ENCODE measurements around the gene TRMT112. TPM values are rescaled to one million over a fixed set of nuclear protein-coding genes. Genes with fewer than 3 reads are reported as not detected.
A peak's percentile ranks its signal among the peaks of the same experiment; 100 is the strongest.

The TRMT112 gene
- total RNA-seq, 1 experiment from 2014 or later, result 341 TPM

DNA sequence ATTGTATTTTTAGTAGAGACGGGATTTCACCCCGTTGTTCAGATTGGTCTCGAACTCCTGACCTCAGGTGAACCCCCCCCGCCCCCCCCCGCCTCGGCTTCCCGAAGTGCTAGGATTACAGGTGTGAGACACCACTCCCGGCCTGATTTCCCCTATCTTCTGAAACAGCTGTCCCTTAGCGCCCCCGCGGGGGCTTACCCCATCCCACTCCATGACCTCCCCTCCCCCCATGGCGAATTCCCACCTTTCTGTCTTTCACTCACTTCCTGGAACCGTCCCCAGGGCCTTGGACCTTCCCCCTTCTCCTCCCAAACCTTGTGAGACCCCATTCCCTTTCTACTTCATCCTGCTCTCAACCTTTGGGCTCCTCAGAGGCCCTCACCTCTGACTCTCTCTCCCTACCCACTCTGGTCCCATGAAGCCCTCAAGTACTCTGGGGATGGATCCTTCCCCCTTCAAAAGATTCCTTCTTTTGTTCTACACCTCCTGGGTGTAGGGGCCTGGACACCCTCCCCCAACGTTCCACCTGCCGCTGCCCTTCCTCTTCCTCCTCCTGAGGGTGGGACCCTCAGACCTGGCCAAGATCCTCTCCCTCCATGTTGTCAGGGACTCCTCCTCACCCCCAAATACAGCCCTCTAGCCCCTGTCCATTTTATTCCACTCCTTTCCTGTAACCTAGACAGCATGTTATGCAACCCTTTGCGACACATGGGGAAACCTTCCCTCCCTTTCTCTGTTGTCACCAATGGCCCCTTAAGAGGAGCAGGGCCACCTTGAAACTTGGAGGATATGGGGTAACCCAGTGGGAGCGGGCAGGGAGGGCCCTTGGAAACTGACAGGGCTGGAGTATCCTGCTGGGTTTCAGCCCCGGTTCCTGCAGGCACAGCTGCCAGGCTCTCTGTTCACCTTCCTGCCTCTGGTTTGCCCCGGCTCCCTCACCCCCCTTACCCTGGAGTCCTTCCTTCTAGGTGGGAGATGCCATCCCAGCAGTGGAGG is 1.7 kb upstream of the TRMT112 start:
- Histone ChIP-seq H3K27ac (ENCODE audit: low read length) (peak overlapping the region; percentile 100), H3K36me3 (ENCODE audit: control insufficient read depth, insufficient read depth, low read length) (peaks cover 2% of the 10 kb centered on the region; the same call in 1 of the 2 replicates), H3K4me1 (ENCODE audit: control insufficient read depth, insufficient read depth, low read length) (peaks cover 48% of the 10 kb centered on the region), H3K9me3 (ENCODE audit: control insufficient read depth, insufficient read depth, low read depth, low read length) (no peaks in the 10 kb centered on the region), H3K4me3 (ENCODE audit: low read depth in 2 of 2, low read length in 2 of 2) (peak overlapping the region; percentile 74 to 77), H3K27me3 (ENCODE audit: control insufficient read depth, insufficient read depth, low read length) (no peaks in the 10 kb centered on the region)
- POLR2A ChIA-PET, result interaction anchor here (0.6 to 2.0 kb wide), 4 partner anchors 13 to 85 kb away, joined by 3 to 12 read pairs (median 6); no protein-coding TSS in a partner anchor
- intact Hi-C loops (cut with micrococcal nuclease; ENCODE audit: unreplicated experiment) (loop anchor here (1.0 kb wide), 1 partner anchor 36 kb away; no protein-coding TSS in a partner anchor), in situ Hi-C loops (cut with HindIII; ENCODE audit: low pct_unique_long_range_greater_than_20kb, low sequenced_read_pairs) (no loop called here)
- CTCF ChIA-PET, result interaction anchor here (0.6 to 1.6 kb wide), 2 partner anchors 38 to 225 kb away, joined by 6 to 14 read pairs; no protein-coding TSS in a partner anchor
- TF ChIP-seq, protein P1, sequence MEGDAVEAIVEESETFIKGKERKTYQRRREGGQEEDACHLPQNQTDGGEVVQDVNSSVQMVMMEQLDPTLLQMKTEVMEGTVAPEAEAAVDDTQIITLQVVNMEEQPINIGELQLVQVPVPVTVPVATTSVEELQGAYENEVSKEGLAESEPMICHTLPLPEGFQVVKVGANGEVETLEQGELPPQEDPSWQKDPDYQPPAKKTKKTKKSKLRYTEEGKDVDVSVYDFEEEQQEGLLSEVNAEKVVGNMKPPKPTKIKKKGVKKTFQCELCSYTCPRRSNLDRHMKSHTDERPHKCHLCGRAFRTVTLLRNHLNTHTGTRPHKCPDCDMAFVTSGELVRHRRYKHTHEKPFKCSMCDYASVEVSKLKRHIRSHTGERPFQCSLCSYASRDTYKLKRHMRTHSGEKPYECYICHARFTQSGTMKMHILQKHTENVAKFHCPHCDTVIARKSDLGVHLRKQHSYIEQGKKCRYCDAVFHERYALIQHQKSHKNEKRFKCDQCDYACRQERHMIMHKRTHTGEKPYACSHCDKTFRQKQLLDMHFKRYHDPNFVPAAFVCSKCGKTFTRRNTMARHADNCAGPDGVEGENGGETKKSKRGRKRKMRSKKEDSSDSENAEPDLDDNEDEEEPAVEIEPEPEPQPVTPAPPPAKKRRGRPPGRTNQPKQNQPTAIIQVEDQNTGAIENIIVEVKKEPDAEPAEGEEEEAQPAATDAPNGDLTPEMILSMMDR (IDR thresholded peaks at IDR 0.05), result no peak
- TF ChIP-seq POLR2AphosphoS5 (IDR thresholded peaks at IDR 0.05; ENCODE audit: low read depth, low read length), result no peak
- TF ChIP-seq, protein P2, sequence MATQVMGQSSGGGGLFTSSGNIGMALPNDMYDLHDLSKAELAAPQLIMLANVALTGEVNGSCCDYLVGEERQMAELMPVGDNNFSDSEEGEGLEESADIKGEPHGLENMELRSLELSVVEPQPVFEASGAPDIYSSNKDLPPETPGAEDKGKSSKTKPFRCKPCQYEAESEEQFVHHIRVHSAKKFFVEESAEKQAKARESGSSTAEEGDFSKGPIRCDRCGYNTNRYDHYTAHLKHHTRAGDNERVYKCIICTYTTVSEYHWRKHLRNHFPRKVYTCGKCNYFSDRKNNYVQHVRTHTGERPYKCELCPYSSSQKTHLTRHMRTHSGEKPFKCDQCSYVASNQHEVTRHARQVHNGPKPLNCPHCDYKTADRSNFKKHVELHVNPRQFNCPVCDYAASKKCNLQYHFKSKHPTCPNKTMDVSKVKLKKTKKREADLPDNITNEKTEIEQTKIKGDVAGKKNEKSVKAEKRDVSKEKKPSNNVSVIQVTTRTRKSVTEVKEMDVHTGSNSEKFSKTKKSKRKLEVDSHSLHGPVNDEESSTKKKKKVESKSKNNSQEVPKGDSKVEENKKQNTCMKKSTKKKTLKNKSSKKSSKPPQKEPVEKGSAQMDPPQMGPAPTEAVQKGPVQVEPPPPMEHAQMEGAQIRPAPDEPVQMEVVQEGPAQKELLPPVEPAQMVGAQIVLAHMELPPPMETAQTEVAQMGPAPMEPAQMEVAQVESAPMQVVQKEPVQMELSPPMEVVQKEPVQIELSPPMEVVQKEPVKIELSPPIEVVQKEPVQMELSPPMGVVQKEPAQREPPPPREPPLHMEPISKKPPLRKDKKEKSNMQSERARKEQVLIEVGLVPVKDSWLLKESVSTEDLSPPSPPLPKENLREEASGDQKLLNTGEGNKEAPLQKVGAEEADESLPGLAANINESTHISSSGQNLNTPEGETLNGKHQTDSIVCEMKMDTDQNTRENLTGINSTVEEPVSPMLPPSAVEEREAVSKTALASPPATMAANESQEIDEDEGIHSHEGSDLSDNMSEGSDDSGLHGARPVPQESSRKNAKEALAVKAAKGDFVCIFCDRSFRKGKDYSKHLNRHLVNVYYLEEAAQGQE (IDR thresholded peaks at IDR 0.05; ENCODE audit: insufficient read depth in 1 of 2, low read depth in 2 of 2, low read length in 1 of 2), result no peak
- DNase-seq (ENCODE audit: low read depth, low spot score) (no peak), ATAC-seq (no peak)
- BruUV-seq (replicated peaks), result TSS peak; percentile 68

DNA sequence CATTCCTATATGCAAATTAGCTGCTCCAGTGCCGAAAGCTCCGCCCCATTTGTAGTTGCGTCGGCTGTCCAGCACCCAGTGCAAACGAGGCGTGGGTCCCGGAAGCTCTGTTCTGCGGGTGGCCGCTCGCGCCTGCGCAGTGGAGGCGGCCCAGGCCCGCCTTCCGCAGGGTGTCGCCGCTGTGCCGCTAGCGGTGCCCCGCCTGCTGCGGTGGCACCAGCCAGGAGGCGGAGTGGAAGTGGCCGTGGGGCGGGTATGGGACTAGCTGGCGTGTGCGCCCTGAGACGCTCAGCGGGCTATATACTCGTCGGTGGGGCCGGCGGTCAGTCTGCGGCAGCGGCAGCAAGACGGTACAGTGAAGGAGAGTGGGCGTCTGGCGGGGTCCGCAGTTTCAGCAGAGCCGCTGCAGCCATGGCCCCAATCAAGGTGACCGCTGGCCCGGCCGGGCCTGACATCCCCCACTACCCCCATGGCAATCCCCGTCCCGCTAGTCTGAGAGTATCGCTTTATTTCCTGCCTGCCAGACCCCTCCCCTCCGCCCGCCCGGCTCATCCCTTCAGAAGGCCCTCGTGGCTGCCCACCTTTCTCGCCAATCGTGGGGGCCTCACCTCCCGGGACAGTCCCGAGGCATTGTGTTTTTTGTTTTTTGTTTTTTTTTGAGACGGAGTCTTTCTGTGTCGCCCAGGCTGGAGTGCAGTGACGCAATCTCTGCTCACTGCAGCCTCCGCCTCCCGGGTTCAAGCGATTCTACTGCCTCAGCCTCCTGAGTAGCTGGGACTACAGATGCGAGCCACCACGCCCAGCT is 804 bp upstream of the TRMT112 start, which contains the start of gene PRDX5:
TSS of gene PRDX5 (plus strand) at position 161 of the 805 bp plus-strand sequence. CDS start at position 256, 95 bp downstream.
- TF ChIP-seq, protein P1 (IDR thresholded peaks at IDR 0.05), result no peak; the same call in 1 of the 2 replicates
- peak; percentile 72; the same call in 1 of the 2 replicates for TF ChIP-seq POLR2AphosphoS5 (IDR thresholded peaks at IDR 0.05; ENCODE audit: low read depth, low read length)
- peak; percentile 80; the same call in 1 of the 2 replicates for TF ChIP-seq SIN3A (IDR thresholded peaks at IDR 0.05; ENCODE audit: borderline replicate concordance, insufficient read depth, low read depth, low read length)
- TF ChIP-seq TCF7L2 (IDR thresholded peaks at IDR 0.05; ENCODE audit: low read depth, low read length), result no peak
- TF ChIP-seq, protein P2 (IDR thresholded peaks at IDR 0.05; ENCODE audit: insufficient read depth in 1 of 2, low read depth in 2 of 2, low read length in 1 of 2), result peak in 1 of 2 experiments; percentile 75; a peak in 2 of 4 replicates
- in situ Hi-C loops (cut with HindIII; ENCODE audit: low pct_unique_long_range_greater_than_20kb, low sequenced_read_pairs) (no loop called here), intact Hi-C loops (cut with micrococcal nuclease; ENCODE audit: unreplicated experiment) (loop anchor here (1.0 kb wide), 1 partner anchor 37 kb away; no protein-coding TSS in a partner anchor)
- DNase-seq (ENCODE audit: low read depth, low spot score) (no peak), ATAC-seq (peak; percentile 87)
- Histone ChIP-seq H3K9me3 (ENCODE audit: control insufficient read depth, insufficient read depth, low read depth, low read length) (no peaks in the 10 kb centered on the region), H3K27me3 (ENCODE audit: control insufficient read depth, insufficient read depth, low read length) (no peaks in the 10 kb centered on the region), H3K4me1 (ENCODE audit: control insufficient read depth, insufficient read depth, low read length) (peaks cover 48% of the 10 kb centered on the region), H3K4me3 (ENCODE audit: low read depth in 2 of 2, low read length in 2 of 2) (peak within 1 kb of the TSS; percentile 74 to 77), H3K27ac (ENCODE audit: low read length) (peak within 1 kb of the TSS; percentile 100), H3K36me3 (ENCODE audit: control insufficient read depth, insufficient read depth, low read length) (peaks cover 2% of the 10 kb centered on the region; the same call in 1 of the 2 replicates)
- CTCF ChIA-PET, result interaction anchor here (0.6 to 2.3 kb wide), 16 partner anchors 12 to 224 kb away, joined by 3 to 21 read pairs (median 4); partner anchors contain the start of genes CATSPERZ and GPR137
- BruUV-seq (replicated peaks), result no TSS peak
- POLR2A ChIA-PET, result interaction anchor here (0.5 to 2.0 kb wide), 15 partner anchors 11 to 84 kb away, joined by 3 to 12 read pairs (median 5); partner anchors contain the start of genes BAD and ESRRA
